ENCODE measurements around the gene PPP1R12B.
"Not testable (repeated sequence)": the region's sequence is repeated elsewhere in the genome, so short reads cannot be mapped to it uniquely, and the experiment has no call there.

DNA sequence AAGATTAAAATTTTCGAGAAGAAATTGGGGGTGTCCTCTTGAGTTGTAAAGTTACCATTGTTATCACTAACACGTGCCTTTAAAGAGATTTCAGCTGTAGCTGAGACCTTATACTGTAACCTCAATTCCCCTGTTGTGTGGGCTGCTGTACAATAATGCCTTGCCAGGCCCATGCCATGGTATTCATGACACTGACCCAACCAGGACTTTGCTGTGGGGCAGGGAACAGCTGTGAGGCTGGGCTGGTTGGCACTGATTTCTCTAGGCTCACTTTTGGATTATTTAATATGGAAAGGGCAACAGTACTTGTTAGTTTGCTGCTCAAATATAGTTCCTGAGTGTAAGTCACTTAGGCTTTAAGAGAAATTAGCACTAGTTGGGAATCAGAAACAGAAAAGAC, 54.9 kb downstream of the PPP1R12B start:
- TF ChIP-seq, protein P1, sequence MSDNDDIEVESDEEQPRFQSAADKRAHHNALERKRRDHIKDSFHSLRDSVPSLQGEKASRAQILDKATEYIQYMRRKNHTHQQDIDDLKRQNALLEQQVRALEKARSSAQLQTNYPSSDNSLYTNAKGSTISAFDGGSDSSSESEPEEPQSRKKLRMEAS (IDR thresholded peaks at IDR 0.05; ENCODE audit: insufficient read depth, insufficient read length), result not testable (repeated sequence)
- TF ChIP-seq, protein P2, sequence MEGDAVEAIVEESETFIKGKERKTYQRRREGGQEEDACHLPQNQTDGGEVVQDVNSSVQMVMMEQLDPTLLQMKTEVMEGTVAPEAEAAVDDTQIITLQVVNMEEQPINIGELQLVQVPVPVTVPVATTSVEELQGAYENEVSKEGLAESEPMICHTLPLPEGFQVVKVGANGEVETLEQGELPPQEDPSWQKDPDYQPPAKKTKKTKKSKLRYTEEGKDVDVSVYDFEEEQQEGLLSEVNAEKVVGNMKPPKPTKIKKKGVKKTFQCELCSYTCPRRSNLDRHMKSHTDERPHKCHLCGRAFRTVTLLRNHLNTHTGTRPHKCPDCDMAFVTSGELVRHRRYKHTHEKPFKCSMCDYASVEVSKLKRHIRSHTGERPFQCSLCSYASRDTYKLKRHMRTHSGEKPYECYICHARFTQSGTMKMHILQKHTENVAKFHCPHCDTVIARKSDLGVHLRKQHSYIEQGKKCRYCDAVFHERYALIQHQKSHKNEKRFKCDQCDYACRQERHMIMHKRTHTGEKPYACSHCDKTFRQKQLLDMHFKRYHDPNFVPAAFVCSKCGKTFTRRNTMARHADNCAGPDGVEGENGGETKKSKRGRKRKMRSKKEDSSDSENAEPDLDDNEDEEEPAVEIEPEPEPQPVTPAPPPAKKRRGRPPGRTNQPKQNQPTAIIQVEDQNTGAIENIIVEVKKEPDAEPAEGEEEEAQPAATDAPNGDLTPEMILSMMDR (IDR thresholded peaks at IDR 0.05; ENCODE audit: extremely low read depth in 1 of 2, insufficient read depth in 1 of 2, low read depth in 1 of 2, low read length in 2 of 2), result not testable (repeated sequence)
- not testable (repeated sequence) for TF ChIP-seq EZH2 (IDR thresholded peaks at IDR 0.05; ENCODE audit: borderline replicate concordance, low read depth, low read length, severe bottlenecking); POLR2A (IDR thresholded peaks at IDR 0.05; ENCODE audit: low read depth, low read length); POLR2AphosphoS5 (IDR thresholded peaks at IDR 0.05; ENCODE audit: insufficient read depth, low read depth, low read length)
